Measurements from ENCODE around the gene ATXN2.
"Not testable (repeated sequence)": the region's sequence is repeated elsewhere in the genome, so short reads cannot be mapped to it uniquely, and the experiment has no call there.

Gene ATXN2

DNA sequence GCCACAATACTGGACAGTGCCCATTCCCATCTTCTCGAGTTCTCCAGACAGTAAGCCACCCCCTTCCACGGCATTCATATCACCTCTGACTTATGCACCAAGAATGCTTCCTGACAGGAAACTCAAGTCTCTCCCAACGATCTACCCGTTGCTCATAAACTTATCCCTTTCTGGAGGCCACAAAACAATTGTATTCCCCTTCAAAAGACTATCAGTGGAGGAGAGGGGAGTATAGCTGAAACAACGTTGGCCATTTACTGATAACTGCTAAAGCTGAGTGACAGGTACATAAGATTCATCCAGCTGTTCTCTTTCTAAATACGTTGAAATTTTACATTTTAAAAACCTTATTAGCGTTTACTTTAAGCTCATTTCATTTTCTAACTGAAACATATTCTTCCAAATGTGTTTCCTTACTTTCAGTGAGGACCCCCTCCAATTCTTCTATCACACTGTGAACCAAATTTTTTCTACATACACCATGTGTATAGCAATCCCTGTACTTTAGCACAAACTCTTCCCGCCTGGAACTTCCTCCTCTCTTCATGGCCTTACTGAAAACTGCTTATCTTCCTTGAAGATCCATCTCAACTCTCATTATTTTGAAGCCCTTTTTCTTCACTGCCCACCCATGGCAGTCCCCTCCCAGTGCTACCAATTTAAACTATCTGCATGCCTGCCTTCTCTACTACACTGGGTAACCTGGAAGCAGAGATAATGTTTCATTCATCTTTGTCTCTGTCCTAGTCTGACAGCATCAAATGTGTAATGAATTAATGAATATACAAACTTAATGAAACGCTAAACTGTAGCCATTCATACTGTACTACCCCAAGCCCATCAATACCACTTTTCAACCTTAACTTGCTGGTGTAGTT lies 28.8 kb downstream of the ATXN2 start:
- DNase-seq: no peak

DNA sequence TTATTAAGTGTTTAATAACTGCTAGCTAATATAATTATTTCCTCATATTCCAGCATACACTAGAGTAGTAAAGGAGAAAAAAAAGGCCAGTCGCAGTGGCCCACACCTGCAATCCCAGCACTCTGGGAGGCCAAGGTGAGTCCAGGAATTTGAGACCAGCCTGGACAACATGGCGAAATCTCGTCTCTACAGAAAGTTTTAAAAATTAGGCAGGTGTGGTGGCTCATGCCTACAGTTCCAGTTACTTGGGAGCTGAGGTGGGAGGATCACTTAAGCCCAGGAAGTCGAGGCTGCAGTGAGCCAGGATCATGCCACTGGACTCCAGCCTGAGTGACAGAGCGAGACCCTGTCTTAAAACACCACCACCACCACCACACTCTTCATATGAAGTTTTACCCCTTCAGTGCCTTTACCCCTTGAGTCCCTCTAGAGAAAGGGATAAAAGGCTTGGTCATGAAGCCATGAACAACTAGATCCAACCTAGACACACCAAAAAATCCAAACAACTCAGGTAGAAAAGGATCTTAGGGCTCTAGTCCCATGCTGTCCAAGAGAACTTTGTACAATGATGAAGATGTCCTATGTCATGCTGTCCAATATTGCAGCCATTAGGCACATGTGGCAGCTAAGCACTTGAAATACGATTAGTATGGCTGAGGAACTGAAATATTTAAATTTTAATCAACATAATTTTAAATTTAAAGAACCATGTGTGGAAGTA lies 29.6 kb downstream of the ATXN2 start:
- DNase-seq: no peak

DNA sequence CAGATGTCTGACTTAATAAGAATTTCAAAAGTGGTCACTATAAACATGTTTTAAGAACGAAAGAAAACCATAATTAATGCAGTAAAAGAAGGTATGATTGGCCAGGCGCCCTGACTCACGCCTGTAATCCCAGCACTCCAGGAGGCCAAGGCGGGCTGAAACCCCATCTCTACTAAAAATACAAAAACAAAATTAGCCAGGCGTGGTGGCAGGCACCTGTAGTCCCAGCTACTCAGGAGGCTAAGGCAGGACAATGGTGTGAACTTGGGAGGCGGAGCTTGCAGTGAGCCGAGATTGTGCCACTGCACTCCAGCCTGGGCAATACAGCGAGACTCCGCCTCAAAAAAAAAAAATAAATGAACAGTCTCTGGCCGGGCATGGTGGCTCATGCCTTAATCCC lies 38.3 kb downstream of the ATXN2 start:
- not testable (repeated sequence) for DNase-seq

DNA sequence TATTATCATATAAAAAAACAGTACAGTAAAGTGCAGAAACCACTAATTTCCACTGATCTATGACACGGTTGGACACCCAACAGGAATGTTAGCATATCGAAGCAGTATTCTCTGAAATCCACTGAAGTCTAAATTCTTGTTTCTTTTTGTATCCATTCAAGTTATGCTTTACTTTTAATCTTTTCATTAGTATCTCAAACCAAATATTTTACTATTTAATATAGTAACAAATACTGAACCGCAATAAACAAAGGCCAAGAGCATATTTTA lies 41.1 kb downstream of the ATXN2 start:
- DNase-seq: no peak

DNA sequence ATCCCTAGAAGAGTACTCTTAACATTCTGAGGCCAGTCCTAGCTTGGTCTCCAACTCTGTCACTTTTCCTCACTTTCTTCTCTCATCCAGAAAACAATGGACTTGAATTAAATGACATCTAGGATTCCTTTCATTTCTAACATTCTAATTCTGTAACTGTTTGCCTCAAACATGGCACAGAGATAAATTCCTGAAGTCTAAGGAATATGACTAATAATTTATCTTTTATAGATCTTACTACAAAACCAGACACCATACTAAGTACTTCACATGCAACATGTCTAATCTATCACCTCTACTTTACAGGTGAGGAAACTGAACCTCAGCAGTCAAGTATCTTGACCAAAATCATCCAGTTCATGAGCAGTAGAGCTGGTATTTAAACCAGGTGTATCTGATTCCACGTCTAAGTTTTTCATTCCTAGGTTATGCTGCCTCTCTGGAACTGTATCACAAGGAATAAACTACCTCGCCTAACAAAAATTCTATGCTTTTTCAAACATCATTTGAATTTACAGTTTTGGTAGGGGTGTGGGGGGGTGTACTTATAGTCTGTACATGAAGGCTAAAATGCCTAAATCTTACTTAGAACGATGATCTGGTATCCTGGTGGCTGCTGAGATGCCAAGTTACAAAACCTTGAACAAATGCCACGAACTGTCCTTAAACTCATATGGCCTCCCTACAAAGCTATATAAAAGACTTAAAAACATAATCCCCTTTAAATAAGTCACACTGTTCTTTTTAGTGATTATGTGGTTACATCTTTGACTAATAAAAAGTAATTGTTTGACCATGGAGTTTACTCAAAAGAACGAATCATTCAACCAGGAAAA lies 41.6 kb downstream of the ATXN2 start:
- DNase-seq: no peak

DNA sequence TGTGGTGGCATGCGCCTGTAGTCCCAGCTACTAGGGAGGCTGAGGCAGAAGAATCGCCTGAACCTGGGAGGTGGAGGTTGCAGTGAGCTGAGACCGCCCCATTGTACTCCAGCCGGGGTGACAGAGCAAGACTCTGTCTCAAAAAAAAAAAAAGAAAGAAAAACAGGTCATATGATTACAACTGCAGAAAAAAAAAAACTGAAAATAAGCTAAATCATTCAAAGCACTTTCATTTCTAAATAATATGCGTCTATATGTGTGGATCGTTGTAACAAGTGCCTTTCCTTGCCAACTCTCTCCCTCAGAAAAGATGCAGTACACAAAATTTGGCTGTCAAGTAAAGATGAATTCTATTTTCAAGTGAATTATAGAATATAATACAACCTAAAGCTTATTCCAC lies 42.4 kb downstream of the ATXN2 start:
- DNase-seq: no peak

DNA sequence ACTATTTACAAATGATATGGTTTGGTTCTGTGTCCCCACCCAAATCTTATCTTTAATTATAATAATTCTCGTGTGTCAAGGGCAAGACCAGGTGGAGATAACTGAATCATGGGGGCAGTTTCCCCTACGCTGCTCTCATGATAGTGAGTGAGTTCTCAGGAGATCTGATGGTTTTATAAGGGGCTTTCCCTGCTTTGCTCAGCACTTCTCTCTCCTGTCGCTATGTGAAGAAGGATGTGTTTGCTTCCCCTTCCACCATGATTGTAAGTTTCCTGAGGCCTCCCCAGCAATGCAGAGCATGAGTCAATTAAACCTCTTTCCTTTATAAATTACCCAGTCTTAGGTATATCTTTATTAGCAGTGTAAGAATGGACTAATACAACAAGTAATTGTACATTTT lies 43.8 kb downstream of the ATXN2 start:
- DNase-seq: not testable (repeated sequence)

DNA sequence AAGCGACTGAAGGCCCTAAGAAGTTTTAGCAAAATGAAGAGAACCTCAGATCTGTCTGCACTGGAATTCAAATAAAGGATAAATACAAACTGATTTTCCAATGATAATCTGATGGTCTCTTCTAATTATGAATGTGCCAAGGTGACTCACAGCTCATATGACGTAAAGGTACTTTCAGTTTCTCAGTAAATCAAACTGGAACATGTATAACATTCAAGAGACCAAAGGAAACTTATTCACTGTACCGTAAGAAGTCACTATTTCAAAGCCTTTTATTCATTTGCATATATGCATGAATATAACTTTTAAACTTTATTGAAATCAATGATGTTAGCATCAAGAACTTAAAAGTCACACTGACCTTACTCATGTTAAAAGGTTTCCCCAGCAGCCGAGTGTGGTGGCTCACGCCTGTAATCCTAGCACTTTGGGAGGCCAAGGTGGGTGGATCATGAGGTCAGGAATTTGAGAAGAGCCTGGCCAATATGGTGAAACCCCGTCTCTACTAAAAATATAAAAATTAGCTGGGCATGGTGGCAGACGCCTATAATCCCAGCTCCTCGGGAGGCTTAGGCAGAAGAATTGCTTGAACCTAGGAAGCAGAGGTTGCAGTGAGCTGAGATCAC lies 52.2 kb downstream of the ATXN2 start:
- DNase-seq: no peak

DNA sequence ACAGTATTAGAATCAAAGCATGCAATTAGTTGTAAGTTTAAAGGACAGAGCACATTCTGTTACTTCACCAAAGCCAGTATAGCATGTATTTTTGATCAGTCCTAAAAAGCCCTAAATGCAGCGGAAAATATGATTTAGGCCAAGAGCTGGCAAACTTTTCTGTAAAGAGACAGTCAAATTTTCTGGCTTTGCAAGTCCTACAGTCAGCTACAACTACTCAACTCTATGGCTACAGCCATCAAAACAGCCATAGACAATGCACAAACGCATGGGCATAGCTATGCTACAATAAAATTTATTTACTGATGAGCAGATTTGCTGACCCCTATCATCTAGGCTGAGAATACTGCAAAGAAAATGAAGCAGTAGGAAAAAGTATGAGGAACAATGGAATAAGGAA lies 52.9 kb downstream of the ATXN2 start:
- no peak for DNase-seq

DNA sequence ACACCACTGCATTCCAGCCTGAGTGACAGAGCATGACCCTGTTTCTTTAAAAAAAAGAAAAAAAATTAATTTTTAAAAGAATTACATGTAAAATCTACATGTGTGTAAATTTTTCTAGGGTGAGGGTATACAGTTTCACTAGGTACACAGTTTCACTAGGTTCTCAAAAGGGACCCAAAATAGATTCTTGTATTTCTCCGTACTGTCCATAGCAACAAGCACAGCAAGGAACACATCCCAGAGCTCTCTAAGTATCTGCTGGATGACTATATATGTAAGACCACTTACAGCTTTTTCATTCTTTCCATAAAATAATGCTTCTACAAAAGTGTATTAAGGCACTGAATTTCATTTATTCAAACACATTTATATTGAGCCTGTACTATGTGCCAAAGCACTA lies 55.1 kb downstream of the ATXN2 start:
- no peak for DNase-seq

DNA sequence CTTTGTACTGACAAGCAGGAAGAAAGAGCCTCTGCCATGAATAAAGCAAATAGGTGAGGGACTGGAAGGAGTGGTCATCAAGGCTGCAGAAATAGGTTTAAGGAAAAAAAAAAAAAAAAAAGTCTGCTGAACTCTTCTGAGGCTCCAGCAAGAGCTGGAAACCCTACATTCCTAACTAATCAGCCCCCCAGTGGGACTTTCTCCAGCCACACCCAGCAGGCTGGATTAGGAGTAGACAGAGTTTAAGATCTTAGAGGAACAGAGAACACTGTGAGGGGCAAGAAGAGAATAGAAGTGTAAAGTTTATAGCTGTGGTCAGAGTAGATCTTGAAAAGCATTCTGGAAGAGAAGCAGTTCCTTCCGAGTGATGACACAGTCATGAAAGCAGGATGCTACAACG lies 66.4 kb downstream of the ATXN2 start:
- DNase-seq: no peak

DNA sequence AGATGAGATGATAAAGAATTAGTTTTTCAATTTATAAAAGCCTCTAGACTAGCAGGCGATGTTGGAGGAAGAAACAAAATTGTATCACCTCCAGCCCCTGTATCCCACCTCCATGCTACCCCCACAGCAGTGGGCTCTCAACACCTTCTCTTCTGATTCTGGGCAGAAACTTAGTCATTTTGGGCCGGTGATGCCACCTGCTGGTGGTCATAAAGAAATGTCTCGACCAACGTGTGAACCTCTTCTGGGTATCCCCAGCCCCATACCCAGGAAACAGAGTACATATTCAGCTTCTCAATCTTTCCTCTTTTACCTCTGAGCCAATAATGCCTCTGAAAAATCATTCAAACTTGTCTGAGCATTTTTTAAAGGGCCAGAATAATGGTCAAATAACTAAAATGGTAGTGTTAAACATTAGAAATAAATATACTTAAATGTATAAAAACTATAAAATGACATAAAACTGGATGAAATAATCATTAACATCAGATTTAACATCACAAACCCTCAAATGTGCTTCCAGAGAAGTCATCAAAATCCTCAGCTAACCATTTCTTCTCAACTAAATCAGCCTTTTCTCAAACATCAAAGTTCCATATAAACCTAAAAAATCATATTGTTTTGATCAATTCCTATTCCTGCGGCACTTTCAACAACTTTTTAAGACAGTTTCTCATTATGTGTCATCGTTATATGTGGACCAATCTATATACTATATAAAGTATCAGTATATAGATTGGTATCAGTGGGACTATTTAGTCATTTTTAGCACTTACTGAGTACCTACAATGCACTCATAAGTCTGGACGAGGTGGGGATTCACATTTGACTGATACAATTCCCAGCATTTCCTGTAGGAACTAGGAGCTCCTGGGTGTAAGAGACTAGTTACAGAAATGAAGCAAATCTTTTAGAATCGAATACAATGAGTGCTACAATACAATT lies 69.4 kb downstream of the ATXN2 start:
- peak; percentile 73 for DNase-seq

DNA sequence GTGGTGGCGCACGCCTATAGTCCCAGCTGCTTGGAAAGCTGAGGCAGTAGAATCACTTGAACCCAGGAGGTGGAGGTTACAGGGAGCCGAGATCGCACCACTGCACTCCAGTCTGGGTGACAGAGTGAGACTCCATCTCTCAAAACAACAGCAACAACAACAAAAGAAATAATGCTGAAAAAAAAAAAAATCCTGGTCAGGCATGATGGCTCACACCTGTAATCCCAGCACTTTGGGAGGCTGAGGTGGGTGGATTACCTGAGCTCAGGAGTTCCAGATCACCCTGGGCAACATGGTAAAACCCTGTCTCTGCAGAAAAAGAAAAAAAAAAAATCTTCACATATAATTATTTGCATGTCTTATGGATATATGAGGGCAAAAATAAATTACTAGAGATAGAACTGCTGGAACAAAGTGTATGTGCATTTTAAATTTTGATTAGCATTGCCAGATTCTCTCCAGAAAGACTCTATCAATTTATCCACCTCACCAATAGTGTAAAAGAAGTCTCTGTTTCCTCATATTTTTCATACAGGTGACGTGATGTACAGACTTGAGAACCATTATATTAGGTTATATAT lies 75.4 kb downstream of the ATXN2 start:
- no peak for DNase-seq

DNA sequence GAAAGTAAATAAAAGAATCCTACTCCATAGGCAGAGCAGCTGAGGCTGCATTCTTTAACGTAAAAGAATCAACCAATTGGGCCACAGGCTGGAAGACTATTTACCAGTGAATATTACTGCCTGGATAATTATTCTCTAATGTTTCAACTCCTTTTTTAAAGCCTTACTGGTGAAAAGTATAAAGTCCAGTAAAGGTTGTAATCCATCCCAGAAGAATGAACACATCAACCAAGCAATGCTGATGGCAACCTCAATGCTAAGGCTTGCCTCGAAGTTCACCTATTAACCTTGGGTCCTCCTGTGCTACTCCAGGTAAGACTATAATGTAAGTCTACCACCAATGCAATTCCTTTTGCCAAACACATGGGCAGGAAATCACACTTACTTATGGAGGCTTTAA lies 77.3 kb downstream of the ATXN2 start:
- DNase-seq: no peak

DNA sequence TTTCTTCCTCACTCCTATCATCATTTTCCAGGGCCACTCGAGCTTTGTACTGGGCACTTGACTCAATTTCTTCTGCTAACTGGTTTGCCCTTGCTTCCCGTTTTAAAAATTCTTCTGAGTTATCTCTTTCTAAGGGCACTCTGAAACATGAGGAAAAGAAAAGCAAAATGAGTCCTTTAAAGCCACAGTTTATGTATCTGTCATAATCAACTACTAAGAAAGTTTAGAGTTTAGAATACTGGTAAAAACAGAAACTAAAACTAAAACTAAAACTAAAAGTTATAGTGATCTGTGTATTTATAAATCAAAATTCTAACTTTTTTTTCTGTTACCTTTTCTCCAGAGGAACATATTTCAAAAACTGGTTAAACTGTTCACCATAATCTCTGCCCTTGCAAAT lies 79.2 kb downstream of the ATXN2 start:
- DNase-seq: no peak

DNA sequence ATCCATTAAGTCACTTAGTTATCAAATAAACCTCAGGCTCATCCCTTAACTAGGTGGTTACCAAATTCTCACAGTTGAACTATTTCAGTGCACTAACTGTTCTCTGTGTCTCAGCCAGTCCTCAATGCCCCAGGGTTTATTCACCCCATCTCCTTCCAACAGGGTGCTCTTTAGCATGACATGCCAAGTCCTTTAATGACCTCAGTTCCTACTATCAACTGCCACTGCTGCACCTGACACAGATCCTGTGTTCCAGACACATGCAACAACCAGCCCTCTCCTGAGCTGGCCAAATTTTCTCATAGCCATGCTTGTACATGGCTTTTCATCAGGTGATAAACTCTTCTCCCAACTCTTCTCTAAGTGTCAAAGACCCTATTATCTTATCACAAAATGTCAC lies 80.0 kb downstream of the ATXN2 start:
- DNase-seq: no peak

DNA sequence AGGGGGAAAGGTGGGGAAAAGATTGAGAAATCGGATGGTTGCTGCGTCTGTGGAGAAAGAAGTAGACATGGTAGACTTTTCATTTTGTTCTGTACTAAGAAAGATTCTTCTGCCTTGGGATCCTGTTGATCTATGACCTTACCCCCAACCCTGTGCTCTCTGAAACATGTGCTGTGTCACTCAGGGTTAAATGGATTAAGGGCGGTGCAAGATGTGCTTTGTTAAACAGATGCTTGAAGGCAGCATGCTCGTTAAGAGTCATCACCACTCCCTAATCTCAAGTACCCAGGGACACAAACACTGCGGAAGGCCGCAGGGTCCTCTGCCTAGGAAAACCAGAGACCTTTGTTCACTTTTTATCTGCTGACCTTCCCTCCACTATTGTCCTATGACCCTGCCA lies 91.4 kb downstream of the ATXN2 start:
- DNase-seq: not testable (repeated sequence)

DNA sequence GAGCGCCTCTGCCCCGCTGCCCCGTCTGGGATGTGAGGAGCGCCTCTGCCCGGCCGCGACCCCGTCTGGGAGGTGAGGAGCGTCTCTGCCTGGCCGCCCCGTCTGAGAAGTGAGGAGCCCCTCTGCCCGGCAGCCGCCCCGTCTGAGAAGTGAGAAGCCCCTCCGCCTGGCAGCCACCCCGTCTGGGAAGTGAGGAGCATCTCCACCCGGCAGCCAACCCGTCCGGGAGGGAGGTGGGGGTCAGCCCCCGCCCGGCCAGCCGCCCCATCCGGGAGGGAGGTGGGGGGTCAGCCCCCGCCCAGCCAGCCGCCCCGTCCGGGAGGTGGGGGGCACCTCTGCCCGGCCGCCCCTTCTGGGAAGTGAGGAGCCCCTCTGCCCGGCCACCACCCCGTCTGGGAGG lies 91.9 kb downstream of the ATXN2 start:
- not testable (repeated sequence) for DNase-seq

DNA sequence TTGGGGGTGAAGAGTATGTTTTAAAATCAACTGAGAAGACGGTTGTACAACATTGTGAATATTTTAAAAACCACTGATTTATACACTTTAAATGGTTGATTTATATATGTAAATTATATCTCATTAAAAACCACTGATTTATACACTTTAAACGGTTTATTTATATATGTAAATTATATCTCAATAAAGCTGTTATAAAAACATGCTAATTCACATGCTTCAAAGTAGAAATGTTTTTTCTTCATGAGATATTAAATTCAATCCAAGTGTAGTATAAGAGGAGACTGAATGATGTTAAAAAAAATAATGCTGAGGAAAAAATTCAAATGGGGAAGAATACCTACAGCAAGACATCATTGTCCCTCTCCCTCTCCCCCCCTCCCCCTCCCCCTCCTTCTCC lies 92.9 kb downstream of the ATXN2 start:
- DNase-seq: no peak

DNA sequence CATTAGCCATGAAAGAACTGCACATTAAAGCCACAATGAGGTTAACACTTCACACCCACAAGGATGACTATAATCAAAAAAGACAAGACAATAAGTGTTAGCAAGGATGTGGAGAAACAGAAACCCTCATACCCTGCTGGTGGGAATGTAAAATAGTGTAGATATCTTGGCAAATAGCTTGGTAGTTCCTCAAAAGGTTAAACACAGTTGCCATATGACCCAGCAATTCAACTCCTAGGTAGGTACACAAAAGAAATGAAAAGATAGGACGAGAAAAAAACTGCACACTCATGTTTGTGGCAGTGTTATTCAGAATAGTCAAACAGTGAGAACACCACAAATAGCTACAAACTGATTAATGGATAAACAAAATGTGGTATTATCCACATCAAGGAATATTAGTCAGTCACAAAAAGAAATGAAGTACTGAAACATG lies 93.5 kb downstream of the ATXN2 start:
- no peak for DNase-seq

DNA sequence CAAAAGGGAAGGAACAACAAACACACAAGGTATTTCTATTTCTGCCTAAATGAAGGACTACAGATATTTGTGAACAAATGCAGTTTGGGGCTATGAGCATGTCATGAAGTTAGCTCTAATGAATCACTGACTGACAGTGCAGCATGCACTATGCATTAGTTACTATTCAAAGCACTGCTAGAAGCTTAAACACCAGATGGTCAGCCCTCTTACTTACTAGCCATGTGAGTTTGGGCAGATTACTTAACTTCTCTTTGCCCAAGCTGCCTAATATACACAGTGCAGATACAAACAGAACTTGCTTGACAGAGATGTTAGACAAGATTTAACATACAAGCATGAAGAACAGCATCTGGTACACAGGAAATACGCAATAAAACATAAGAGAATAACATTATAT lies 96.0 kb downstream of the ATXN2 start:
- DNase-seq: no peak

DNA sequence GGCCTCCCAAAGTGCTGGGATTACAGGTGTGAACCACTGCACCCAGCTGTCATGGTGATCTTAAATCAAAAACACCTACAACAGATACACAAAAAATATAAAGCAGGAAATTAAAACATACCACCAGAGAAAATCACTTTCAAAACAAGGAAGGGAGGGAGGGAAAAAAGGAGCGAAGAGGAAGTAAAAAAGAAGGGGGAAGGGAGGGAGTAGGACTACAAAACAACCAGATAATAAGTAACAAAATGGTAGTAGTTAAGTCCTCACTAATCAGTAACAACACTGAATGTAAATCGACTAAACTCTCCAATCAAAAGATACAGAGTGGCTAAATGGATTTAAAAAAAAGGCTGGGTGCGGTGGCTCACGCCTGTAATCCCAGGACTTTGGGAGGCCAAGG lies 104.4 kb downstream of the ATXN2 start:
- no peak for DNase-seq
